HG03280 (cell line): ENCODE data around the gene NUP188.

ENCODE experiments used
- ATAC-seq: cut with Tn5 transposase; IDR thresholded peaks from one replicate; pipeline ENCODE4 v1.9.1; 2021; ENCODE audit warnings: mild to moderate bottlenecking, moderate library complexity; ENCODE audit not compliant: unreplicated experiment

Gene NUP188, protein sequence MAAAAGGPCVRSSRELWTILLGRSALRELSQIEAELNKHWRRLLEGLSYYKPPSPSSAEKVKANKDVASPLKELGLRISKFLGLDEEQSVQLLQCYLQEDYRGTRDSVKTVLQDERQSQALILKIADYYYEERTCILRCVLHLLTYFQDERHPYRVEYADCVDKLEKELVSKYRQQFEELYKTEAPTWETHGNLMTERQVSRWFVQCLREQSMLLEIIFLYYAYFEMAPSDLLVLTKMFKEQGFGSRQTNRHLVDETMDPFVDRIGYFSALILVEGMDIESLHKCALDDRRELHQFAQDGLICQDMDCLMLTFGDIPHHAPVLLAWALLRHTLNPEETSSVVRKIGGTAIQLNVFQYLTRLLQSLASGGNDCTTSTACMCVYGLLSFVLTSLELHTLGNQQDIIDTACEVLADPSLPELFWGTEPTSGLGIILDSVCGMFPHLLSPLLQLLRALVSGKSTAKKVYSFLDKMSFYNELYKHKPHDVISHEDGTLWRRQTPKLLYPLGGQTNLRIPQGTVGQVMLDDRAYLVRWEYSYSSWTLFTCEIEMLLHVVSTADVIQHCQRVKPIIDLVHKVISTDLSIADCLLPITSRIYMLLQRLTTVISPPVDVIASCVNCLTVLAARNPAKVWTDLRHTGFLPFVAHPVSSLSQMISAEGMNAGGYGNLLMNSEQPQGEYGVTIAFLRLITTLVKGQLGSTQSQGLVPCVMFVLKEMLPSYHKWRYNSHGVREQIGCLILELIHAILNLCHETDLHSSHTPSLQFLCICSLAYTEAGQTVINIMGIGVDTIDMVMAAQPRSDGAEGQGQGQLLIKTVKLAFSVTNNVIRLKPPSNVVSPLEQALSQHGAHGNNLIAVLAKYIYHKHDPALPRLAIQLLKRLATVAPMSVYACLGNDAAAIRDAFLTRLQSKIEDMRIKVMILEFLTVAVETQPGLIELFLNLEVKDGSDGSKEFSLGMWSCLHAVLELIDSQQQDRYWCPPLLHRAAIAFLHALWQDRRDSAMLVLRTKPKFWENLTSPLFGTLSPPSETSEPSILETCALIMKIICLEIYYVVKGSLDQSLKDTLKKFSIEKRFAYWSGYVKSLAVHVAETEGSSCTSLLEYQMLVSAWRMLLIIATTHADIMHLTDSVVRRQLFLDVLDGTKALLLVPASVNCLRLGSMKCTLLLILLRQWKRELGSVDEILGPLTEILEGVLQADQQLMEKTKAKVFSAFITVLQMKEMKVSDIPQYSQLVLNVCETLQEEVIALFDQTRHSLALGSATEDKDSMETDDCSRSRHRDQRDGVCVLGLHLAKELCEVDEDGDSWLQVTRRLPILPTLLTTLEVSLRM (N-terminal part only)

DNA sequence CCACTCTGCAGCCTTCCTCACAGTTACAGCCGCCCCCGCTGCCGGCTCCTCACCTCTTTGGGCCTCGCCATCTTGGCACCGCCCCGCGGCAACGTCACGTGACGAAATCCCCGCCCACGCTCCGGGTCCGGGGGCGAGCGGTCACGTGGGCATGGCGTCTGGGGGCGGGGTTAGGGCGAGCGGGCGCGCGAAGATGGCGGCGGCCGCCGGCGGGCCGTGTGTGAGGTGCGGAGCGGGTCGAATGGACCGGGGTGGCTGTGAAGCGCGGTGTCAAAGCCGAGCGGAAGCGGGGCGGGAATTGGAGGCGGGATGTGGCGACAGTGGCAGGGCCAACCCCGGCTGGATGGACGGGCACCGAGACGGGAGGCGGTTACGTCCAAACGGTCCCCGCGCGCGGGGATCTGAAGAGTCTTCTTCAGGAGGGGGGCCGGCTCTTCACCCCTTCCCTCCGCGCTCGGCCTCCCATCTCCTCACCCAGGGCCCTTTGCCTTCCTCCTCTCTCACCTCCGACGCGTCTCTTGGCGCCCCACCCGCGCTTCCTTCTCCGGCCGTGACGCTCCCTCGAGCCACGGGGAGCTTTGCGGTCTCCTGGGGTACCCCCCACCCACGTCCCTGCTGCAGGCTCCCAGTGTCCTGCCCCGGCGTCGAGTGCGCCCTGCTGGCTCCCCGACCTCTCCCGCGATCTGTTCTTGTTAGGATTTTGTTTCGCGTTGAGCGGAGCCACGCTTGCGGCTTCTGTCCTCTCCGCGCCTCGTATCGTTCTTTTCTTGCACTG is at the start of gene NUP188, which contains the start of gene DOLK:
Gene NUP188, plus strand, starts transcription at position 173 of the 775 bp plus-strand sequence. Its CDS starts 21 bp downstream, at position 194.
Gene DOLK, minus strand, starts transcription at position 77 of the 775 bp plus-strand sequence. CDS start 300 bp downstream, outside the sequence.
- ATAC-seq = peak; percentile 72

DNA sequence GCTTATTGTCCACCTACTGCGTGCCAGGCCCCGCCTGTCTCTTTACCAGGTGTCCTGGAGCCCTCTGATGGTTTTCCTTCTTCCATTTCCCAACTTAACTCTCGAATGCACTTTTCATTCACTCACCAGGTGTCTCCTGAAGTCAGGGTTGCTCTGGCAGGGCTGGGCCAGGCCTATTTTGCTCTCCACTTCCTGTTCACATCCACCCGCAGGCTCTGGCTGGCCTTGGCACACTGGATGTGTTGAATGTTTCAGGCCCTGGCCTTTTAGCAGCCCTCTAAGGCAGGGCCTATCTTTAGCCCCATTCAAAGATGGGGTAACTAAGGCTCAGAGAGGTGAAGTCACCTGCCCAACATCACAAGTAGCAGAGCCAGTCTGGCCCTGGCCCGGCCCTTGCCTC is 49.1 kb upstream of the NUP188 start:
- no peak for ATAC-seq

DNA sequence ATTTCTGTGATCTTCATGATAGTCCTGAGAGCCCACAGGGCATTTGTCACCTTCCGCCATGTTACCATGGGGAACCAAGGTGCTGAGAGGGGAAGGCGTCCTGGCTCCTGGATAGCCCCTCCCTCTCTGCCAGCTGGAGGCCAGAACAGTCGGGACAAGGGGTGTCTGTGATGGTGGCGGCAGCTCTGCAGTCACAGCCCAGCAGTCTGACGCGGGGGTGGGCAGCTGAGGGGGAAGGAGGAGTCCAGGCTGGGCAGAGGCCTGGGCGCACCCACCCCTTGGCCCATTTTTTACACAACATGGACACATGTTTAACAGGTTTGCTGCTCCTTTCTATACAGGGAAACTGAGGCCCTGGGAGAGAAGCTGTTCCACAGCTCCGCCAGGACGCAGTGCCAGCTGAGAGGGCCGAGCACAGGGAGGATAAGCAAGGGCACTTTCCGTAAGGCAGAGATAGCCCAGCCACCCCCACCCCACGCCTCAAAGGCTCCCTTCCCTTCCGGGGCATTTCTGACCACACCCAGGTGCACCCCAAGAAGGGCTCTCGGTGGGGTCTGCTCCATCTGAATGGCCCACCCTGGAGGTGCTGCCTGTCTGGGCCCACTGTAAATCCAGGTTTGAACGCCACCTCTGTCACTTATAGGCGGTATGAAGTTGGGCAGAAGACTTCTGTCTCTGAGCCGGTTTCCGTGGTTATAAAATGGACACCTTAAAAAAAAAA is 48.5 kb upstream of the NUP188 start:
- no peak for ATAC-seq

DNA sequence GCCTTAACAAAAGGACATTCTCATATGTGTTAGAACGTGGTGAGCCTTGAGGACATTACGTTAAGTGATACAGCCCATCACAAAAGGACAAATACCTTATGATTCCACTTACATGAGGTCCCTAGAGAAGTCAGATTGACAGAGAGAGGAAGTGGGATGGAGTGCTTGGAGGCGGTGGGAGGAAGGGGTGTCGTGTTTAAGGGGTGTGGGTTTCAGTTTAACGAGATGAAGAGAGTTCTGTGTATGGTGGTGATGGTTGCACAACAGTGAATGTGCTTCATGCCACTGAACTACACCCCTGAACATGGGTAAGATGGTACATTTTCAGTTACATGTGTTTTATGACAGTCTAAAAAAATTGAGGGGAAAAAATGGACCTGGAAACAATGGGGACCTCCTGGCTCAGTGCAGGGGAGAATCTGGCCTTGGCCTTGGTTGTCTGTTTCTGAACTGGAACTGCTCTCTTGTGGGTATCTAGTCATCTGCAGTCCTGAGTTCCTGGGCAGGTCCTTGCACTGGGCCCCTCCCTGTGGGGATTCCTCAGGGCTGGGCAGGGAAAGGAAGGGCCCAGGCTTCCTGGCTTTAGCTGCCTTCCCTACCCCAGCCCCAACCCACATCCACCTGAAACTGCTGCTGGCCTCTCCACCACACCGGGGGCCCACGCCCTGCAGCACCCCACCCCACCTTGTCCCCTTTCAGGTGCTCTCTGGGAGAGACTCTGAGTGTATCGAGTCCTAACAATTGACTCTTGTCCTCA is 47.8 kb upstream of the NUP188 start:
- no peak for ATAC-seq

DNA sequence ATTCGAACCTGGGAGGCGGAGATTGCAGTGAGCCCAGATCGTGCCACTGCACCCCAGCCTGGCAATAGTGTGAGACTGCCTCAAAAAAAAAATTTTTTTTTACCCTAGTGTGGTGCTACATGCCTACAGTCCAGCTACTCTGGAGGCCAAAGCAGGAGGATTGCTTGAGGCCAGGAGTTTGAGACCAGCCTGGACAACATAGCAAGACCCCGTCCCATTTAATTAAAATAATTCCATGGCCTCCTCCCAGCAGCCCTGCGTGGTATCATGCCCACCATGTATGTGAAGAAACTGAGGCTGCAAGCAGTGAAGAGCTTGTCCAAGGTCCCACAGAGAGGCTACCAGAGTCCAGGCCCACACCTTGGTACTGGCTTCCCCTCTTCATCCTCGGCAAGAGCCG is 46.1 kb upstream of the NUP188 start:
- no peak for ATAC-seq

DNA sequence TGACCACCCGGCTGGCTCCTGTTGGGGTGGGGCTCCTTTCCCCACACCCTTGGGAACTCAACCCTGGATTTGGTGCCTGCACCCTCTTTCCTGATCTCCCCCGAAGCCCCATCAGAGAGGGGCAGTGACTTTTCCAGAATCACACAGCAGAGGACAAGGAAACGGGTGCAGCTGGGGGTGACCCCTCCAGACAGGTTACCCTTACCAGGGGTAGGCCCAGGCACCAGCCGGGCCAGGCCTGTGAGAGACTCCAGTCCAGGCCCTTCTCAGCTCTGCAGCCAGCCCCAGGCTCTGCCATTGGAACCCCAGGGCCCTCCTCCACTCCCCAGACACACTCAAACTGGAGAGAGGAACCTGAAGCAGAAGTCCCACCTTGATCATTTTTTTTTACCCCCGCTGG is 45.7 kb upstream of the NUP188 start:
- ATAC-seq = no peak

DNA sequence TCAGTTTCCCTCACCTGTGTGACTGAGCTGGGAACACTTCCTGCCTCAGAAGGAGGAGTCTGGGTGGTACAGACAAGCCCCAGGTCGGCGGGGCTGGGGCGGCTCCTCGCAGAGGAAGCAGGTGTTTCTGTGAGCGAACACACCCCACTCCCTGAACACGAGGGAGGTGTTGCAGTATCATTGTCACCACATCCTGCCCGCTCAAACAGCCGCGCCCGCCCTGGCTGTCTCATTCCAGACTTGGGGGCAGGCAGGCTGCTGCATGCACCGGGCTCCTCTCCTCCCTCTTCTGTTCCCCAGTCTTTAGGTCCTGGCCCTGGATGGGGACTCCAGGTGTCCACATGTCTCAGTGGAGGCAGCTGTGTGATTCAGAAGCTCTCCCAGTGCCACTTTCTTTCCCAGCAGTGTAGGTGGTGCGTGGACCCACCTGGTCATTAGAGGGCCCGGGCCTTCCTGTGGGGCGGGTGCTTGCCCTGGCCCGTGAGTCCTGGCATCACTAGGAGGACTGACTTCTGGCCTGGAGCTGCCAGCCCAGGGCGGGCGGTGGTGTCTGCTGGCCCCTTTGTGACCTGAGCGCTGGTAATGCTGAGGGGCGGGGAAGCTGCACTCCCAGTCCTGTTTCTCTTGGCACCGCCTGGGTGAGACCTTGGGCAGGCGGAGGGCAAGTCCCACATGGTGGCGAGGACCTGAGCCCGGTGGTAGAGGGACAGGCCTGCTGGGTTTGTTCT is 45.0 kb upstream of the NUP188 start:
- peak; percentile 87 for ATAC-seq

DNA sequence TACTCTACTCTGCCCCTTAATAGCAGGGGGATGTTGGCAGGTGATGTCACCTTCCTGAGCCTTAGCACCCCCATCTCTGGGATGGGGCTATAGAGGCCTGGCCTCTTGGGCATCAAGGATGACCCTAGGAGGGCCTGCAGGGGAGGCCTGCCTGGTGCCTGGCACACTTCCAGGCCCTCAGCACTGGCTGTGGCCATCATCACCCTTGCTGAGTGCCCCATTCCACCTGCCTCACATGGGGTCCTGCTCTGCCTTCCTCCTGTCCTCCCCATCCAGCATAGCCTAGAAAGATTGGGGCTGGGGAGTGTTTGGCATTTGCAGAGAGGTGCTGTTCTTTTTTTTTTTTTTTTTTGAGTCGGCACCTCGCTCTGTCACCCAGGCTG is 44.4 kb upstream of the NUP188 start:
- no peak for ATAC-seq

DNA sequence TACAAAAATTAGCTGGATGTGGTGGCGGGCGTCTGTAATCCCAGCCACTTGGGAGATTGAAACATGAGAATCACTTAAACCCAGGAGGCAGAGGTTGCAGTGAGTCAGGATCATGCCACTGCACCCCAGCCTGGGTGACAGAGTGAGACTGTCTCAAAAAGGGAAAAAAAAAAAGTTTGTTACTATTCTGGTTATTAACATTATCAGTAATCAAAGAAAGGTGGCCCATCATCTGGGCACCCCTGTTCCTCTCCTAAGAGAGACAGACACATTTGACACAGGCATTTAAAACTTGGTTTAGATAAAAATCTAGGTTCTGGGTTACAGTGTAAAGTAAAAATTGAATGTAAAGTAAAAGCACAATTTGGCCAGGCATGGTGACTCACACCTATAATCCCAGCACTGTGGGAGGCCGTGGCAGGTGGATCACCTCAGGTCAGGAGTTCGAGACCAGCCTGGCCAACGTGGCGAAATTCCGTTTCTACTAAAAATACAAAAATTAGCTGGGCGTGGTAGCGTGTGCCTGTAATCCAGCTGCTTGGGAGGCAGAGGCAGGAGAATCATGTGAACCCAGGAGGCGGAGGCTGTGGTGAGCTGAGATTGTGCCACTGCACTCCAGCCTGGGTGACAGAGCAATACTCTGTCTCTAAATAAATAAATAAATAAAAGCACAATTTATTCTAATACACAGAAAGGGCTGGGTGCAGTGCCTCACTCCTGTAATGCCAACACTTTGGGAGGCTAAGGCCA is 43.5 kb upstream of the NUP188 start:
- ATAC-seq = no peak

DNA sequence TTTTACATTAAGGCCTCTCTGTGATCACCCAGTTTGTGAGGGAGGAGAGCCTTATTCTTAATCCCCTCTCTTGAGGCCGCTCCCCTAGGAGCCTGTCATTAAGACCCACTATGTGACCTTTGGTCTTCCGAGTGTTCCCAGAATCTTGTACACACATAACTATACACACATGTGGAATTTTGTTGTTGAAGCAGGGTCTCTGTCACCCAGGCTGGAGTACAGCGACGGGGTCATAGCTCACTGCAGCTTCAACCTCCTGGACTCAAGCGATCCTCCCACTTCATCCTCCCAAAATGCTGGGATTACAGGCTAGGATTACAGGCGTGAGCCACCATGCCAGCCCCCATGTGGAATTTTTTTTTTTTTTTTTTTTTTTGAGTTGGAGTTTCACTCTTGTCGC is 41.5 kb upstream of the NUP188 start:
- no peak for ATAC-seq

DNA sequence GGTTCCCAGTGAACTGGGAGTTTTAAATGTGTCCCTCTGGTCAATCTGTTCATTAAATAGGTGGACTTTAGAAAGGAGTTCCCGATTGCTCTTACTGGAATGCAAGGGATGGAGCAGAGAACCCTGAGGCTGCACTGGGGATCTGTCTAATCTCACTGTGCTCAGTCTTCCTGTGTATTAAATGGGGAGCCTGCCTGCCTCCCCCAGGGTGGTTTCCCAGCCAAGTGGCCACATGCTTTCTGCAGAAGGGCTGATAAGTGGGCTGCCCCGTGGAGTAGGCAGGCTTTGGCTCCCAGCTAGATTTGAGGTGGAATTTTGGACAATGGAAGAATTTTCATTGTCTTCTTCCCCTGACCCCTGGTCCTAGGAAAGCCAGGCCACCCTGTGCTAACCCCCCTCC is 40.8 kb upstream of the NUP188 start:
- ATAC-seq = no peak

DNA sequence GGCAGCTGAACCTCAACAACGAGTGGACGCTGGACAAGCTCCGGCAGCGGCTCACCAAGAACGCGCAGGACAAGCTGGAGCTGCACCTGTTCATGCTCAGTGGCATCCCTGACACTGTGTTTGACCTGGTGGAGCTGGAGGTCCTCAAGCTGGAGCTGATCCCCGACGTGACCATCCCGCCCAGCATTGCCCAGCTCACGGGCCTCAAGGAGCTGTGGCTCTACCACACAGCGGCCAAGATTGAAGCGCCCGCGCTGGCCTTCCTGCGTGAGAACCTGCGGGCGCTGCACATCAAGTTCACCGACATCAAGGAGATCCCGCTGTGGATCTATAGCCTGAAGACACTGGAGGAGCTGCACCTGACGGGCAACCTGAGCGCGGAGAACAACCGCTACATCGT is 39.1 kb upstream of the NUP188 start:
- no peak for ATAC-seq

DNA sequence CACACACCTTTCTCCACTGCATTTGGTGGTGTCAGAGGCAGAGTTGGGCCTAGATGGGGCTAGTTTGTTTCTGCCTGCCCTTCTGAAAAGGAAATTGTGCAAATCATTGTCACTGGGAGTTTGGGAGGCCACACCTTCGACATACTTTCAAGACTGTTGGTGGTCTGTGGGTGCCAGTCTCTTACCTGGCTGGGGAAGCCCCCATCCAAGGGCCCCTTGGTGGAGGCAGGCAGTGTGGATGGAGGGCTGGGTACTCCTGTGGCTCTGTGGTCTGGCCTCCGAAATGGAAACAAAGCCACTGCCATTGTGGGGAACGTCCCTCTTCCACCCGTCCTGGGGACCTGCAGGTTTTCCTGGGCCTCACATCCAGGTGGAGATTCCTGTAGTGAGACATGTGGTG is 37.6 kb upstream of the NUP188 start:
- ATAC-seq = no peak

DNA sequence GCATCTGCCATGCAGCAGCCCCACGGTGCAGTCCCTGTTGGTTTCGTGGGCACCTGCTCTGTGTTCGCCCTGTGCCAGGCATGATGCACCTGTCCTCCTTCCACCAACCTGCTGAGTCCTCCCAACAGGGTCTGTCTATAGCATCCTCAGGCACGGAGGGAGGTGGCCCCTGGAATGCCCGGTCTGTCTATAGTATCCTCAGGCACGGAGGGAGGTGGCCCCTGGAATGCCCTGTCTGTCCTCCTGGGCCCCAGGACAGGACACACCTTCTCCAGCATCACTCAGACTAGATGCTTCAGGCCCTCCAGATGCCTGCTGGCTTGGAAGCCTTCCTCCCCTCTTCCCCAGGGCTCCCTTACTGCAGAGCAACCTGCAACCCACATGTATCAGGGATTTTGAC is 36.6 kb upstream of the NUP188 start:
- ATAC-seq = no peak

DNA sequence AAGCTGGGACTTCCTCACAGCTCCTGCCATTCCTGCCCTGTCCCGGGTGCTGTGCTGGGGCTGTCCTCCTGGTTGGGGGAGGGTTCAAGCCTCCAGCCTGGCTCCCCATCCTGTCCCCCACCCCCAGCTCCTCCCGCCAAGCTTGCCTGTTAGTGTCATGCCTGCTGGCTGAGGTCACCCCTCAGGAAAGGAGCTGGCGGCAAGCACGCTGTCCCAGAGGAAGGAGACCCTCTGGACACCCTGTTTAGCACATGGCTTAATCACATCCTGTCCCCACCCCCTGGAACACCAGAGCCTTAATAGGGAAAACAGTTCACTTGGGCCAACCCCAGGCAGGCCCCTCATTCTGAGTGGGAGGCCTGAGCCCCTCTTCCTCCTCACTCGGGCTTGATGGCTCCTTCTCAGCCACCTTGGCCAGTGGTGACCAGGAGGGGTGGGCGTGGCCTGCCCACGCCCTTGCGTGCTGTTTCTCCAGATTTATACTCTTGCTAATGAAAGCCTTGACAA is 35.9 kb upstream of the NUP188 start:
- no peak for ATAC-seq

DNA sequence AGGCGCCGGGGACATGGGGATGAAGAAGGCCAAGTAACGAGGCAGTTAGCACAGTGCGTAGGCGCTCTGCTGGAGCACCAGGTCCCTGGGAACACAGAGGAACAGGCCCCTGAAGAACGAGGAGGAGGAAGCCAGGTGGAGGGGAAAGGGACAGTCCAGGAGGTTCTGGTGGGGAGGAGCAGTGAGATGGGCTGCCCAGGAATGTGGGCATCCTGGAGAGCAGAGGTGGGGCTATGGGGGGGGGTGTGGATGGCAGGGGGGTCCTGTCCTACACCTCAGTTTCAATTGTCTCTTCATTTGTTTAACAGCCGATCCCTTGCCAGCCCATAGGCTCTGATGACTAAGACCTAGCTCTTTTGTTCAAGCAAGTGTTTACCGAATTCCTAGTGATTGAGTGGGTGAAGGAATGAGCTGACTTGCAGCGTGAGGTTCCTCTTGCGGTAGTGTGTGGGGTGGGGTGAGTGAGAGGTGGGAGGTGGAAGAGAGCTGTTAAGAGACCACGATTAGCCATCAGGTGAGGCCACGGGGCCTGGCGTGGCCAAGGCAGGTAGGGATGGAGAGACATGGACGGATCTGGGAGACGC is 35.1 kb upstream of the NUP188 start:
- ATAC-seq = no peak
